Skeletal muscle cell (primary cell): ENCODE results near the gene DEAF1.

Experiments
- DNase-seq: peaks from one replicate; pipeline ENCODE4 v3.0.0-alpha.2; 2010; ENCODE audit warnings: low read depth
- H3K4me3 ChIP-seq: 2 replicates; pipeline ENCODE4 v1.5.1; 2011; ENCODE audit warnings: low read depth, mild to moderate bottlenecking, control low read depth, low read length, moderate library complexity

The DEAF1 gene

DNA sequence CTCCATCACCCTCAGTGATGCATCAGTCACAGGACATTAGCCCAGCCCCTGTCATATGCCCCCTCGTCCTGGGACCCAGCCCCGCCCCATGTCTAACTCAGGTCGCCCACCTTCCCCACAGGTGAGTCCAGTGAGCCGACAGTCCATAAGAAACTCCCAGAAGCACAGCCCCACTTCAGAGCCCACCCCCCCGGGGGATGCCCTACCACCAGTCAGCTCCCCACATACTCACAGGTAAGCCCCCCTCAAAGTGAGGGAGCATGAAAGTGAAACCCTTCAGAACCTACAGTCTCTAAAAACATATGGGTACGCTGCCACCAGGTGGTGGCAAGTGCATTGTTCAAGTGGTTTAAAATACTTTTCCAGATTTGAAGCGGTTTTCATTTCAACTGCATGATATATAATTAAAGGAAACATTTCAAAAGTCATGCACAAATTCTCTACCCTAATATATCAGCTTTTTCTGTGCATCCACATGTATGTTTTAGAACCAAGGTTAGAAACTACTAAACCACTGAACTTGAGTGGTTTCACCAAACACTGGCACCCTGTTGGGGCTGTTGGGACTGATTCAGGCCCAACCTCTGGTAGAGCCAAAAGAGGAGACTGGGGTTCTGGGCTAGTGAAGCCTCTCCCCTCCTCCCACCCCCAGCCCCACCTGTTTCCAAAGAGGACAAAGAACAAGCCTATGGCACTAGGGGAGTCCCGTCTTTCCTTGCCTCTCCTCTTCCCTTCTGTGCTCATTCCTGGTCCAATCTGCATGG, 28.3 kb upstream of the DEAF1 start:
- H3K4me3 ChIP-seq, result no peak overlapping the region
- no peak for DNase-seq

DNA sequence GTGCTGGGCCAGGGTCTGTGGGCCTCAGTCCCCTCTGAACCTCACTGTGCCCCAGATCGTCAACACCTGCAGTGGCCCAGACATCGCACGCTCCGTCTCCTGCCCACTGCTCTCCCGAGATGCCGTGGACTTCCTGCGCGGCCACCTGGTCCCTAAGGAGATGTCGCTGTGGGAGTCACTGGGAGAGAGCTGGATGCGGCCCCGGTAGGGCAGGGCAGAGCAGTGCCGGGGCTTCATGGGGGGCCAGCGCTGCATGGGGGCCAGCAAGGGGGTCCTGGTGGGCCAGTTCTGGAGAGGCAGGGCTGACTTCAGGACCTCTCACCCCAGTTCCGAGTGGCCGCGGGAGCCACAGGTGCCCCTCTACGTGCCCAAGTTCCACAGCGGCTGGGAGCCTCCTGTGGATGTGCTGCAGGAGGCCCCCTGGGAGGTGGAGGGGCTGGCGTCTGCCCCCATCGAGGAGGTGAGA, 27.4 kb upstream of the DEAF1 start:
- DNase-seq, result no peak
- H3K4me3 ChIP-seq, result no peak overlapping the region

- no peak overlapping the region for H3K4me3 ChIP-seq
Measured at GRCh38 chr11:721741-722345, 26.8 kb upstream of the DEAF1 start.

DNA sequence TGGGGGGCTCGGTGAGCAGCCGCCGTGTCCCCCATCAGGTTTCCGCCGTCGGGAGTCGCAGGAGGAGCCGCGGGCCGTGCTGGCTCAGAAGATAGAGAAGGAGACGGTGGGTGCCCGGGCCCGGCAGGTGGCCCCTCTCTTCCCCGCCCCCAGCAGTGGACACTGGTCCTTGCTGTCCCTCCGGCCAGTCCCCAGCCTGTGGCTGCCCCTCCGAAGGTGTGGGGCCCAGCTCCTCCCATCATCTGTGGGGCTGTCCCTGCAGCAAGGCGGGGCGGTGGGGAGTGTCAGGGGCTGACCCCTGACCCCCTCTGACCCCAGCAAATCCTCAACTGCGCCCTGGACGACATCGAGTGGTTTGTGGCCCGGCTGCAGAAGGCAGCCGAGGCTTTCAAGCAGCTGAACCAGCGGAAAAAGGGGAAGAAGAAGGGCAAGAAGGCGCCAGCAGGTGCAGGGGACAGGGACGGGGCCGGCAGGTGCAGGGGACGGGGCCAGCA, 26.3 kb upstream of the DEAF1 start:
- H3K4me3 ChIP-seq, result no peak overlapping the region
- no peak for DNase-seq

More at GRCh38 chr11:721741-722345, 26.8 kb upstream of the DEAF1 start:
- no peak for DNase-seq

- no peak overlapping the region for H3K4me3 ChIP-seq
- DNase-seq, result no peak
Measured at GRCh38 chr11:720642-721246, 25.7 kb upstream of the DEAF1 start.

DNA sequence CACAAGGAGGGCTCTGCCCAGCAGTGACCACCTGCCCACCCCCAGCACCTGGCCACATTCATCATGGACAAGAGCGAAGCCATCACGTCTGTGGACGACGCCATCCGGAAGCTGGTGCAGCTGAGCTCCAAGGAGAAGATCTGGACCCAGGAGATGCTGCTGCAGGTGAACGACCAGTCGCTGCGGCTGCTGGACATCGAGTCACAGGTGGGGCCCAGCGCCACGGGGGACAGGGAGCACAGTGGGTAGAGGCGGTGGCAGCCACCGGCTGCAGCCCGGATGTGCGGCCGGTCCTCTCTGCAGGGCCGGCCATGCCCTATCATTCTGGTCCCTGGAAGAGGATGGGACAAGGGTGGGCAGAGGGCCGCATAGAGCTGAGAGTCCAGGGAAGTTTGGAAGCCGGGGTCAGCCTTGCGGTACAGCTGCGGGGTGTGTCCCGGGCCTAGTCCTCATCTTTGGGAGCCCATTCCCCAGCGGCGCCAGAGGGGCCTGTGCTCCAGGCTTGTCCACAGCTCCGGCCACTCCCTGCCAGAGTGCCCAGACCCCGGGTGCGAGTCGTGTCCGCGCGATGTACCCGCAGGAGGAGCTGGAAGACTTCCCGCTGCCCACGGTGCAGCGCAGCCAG, 25.1 kb upstream of the DEAF1 start:
- H3K4me3 ChIP-seq, result no peak overlapping the region
- no peak for DNase-seq

- no peak for DNase-seq
- H3K4me3 ChIP-seq, result no peak overlapping the region
Measured at GRCh38 chr11:719214-720016, 24.4 kb upstream of the DEAF1 start.

DNA sequence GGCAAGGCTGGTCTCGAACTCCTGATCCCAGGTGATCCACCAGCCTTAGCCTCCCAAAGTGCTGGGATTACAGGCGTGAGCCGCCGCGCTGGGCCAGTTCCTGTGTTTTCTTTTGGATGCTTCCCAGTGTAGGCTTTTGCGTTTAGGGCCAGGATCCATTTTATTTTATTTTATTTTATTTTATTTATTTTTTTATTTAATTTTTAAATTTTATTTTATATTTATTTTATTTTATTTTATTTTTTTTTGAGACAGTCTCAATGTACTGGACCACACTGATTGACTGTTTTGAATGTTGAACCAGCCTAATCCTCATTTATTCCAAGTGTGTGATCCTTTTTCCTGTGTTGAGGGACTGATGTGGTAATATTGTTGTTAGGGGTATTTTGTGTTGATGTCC, 19.4 kb upstream of the DEAF1 start:
- DNase-seq, result no peak
- no peak overlapping the region for H3K4me3 ChIP-seq

DNA sequence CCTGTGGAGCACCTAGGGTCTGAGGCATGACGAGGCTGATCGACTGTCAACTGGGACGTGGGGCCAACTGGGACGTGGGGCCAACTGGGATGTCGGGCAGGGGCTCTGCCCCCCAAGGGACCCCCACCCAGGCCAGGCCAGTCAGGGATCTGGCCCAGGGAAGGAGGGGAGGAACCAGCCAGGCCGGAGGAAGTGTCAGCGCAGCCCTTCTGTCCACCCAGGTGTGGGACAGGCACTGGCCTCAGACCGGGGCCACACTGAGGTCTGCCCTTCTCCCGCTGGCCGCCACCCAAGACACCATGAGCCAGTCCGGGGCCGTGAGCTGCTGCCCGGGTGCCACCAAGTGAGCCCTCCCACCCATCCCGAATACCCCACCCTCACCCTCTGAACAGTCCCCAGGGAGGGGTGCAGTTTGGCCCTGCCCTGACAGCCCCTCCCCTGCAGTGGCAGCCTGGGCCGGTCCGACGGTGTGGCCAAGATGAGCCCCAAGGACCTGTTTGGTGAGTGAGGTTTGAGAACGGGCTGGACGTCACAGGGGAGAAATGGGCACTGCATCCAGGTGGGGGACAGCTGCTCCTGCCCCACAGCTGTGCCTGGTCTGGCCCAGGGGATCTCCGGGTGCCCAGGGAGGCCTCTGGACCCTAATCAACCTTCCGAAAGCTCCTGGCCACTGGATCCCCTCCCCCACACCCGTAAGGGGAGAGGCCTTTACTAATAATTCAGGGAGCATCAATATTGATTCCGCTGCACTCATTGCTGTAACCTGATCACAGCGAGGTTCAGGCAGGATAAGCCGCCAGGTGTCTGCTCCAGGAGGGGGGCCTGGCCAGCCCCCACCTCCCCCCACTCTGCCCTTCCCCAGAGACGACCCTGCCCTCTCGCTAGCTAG, 14.3 kb upstream of the DEAF1 start:
- no peak for DNase-seq
- no peak overlapping the region for H3K4me3 ChIP-seq

- H3K4me3 ChIP-seq, result no peak overlapping the region
- DNase-seq, result no peak
Measured at GRCh38 chr11:708511-708910, 13.5 kb upstream of the DEAF1 start.

DNA sequence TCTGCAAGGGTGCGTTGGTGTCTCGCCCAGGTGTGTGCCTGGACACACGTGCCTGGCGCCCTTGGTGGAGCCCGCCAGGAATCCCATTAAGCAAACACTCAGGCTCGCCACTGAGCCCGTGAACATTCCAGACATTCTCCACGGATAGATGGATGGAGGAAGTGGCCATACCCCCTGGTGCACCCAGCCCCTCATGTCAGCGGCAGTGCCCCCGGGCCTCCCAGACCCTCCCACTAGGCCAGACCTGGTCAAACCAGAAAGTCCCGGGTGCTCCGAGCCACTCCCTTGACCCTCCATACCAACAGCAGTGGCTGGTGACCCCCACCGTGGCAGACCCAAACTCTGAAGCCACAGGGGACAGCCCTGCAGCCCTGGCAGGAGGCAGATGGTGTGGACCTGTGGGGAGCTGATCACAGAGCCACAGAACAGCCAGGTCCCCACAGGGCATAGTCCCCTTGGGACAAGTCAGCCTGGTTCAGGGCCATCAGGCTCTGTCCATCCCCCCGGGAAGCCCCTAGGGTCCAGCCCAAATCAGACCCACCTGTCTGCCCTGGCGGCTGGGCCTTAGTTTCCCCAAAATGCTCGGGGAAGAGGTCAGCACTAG, 12.9 kb upstream of the DEAF1 start:
- no peak for DNase-seq
- H3K4me3 ChIP-seq, result no peak overlapping the region

DNA sequence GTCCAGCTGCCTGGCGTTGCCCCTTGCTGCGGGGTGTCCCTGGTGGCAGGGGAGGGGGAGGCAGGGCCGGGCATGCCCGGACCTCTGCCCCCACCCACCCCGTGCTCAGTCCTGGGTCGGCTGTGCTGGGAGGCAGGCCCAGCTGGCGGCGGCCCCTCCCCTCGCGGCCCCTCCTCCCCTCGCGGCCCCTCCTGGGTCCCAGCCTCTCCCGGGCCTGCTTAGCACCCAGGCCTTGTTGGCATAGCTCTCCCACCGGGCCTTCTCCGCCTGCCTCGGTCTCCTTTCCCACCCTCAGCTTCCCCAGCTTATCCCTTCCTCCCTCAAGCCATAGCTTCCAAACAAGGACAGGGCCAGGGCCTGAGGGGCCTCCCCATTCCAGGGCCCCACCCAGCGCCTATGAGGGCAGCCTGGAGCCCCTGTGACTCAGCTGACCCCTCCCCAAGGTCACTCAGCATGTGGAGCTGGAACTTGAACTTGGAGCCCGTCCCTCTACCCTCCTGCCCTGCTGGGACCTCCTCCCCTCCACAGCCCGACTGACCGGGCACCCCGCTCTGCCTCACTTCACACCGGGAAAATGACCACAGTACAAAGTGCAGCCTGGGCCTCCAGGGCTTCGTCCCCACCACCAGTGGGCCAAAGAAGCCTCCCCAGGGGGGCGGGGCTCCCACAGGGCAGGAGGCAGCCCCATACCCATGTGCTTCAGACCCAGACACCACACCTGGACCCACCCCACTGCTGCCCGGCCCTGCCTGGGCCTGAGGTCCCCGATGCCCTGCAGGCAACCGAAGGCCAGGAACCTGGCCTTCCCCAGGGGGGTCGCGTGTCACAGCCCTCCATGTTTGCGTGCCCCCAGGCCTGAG, 12.2 kb upstream of the DEAF1 start:
- peak overlapping the region; percentile 56 for H3K4me3 ChIP-seq
- no peak for DNase-seq

- no peak for DNase-seq
- H3K4me3 ChIP-seq, result peak overlapping the region; percentile 56
Measured at GRCh38 chr11:706439-706956, 11.5 kb upstream of the DEAF1 start.

GRCh38 chr11:705646-706438, 10.8 kb upstream of the DEAF1 start, which contains the start of gene EPS8L2:
Gene EPS8L2, plus strand, starts transcription at chr11:706231. Its CDS starts 3,177 bp downstream, at chr11:709408.
- peak within 1 kb of the TSS; percentile 56 for H3K4me3 ChIP-seq
- no peak for DNase-seq

GRCh38 chr11:704781-705645, 10.0 kb upstream of the DEAF1 start:
- DNase-seq, result no peak

More at GRCh38 chr11:704781-705645, 10.0 kb upstream of the DEAF1 start:
- H3K4me3 ChIP-seq, result peak overlapping the region; percentile 56
